Adipose tissue (tissue), 3 donors: ENCODE results near the gene PTPRN2. TPM values are rescaled to one million over a fixed set of nuclear protein-coding genes. Genes with fewer than 3 reads are reported as not detected.

Source experiments
- H3K27ac ChIP-seq: one replicate; pipeline ENCODE4 v1.5.1; 2013; ENCODE audit warnings: low read depth, low read length
- WGBS, 3 donors: extraction: QIAGEN DNeasy Blood & Tissue Kit; methylation state at CpG; one replicate each; pipeline ENCODE4 v1.1.7; 2013; 5-methylcytosine and 5-hydroxymethylcytosine counted together
- polyA plus RNA-seq, 3 donors: library from polyadenylated mRNA; stranded (reverse); fragments of 200-250 nt; gene quantifications; one replicate each; pipeline ENCODE4 v1.2.3, GENCODE V29; 2013
- donor health status: healthy with polysubstance abuse.
- donor health status: Bipolar disorder and iron deficiency.
- donor health status: healthy.

Gene PTPRN2
- polyA plus RNA-seq, 3 donors: 3.7 to 8.0 (median 7.3) TPM

GRCh38 chr7:157690833-157691585 lies 896.6 kb downstream of the PTPRN2 start:
- no peak overlapping the region for H3K27ac ChIP-seq
- 1 to 4% (median 2%) methylated on average over 48 to 72 of the region's 72 CpGs for WGBS, 3 donors

DNA sequence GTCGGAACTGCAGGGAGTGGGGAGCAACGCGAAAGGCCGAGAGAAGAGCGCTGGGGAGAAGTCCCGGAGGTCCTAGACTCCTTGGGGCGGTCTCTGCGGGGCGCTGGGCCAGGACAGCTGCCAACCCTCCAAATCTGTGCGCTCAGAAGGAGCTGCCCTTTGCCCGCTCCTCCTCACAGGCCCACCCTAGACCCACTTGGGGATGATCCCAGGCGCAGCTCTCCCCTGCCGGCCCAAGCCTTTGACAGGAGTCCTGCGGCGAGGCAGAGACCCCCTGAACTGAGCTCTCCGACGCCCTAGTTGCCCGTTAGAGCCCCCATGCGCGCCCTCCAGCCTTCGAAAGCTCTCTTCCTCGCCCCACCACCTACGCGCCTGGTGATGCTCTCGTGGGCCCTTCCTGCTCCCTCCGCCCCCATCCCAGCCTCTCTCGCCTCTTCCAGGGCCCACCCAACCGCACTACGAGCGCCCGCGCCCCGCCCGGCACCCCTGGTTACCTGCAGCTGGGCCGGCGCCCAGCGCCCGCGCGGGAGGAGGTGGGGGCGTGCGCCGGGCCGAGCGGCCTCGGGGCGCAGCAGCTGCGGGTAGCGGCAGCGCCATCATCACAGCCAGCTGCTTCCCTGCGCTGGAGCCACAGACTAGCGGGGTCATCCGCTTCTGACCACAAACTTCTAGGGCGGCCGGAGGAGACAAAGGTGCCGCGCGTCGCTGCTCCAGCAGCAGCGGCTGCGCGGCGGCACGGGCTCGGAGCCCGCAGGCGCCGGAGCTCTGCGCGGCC lies 897.4 kb downstream of the PTPRN2 start:
- 1 to 2% (median 2%) methylated on average over 64 to 70 of the region's 70 CpGs for WGBS, 3 donors
- H3K27ac ChIP-seq: no peak overlapping the region

- no peak overlapping the region for H3K27ac ChIP-seq
- WGBS, 3 donors: 3 to 8% (median 3%) methylated on average over 59 of the region's 59 CpGs
These were observed 898.2 kb downstream of the PTPRN2 start for GRCh38 chr7:157689269-157690057.

GRCh38 chr7:157688533-157689268 lies 898.9 kb downstream of the PTPRN2 start:
- WGBS, 3 donors: 8 to 17% (median 10%) methylated on average over 49 to 64 of the region's 64 CpGs
- no peak overlapping the region for H3K27ac ChIP-seq

GRCh38 chr7:157687845-157688532 lies 899.6 kb downstream of the PTPRN2 start:
- 26 to 45% (median 29%) methylated on average over 9 of the region's 9 CpGs for WGBS, 3 donors
- H3K27ac ChIP-seq: no peak overlapping the region

GRCh38 chr7:157687158-157687557 lies 900.5 kb downstream of the PTPRN2 start:
- WGBS, 3 donors: 37 to 57% (median 41%) methylated on average over 5 of the region's 5 CpGs
- H3K27ac ChIP-seq: no peak overlapping the region

- WGBS, 3 donors: 17 to 25% (median 19%) methylated on average over 13 of the region's 13 CpGs
- no peak overlapping the region for H3K27ac ChIP-seq
These were observed 901.2 kb downstream of the PTPRN2 start for GRCh38 chr7:157686285-157686894.

GRCh38 chr7:157685430-157686284 lies 902.0 kb downstream of the PTPRN2 start:
- H3K27ac ChIP-seq: no peak overlapping the region
- 5 to 23% (median 13%) methylated on average over 57 to 77 of the region's 77 CpGs for WGBS, 3 donors

DNA sequence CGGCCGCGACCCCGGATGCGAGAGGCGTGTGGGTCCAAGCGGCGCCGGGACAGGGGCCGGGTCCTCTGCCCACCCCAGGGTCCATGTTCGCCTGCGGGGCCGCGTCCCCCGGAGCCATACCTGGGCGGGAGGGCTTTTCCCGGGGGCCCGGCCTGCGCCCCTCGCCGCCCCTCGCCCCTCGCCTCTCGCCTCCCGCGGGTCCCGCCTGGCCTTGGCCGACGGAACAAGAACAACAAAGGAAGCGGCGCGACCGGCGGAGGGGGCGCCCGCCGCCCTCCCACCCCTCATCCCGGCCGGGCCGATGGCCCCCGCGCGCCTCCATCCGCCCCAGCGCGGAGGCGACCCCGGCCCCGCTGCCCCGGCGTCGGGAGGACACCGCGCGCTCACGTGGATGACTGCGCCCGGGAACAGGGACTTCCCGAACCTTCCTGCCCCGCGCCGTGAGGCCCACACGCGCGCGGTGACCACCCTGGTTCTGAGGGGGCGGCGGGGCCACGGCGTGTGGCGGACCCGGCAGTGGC lies 902.7 kb downstream of the PTPRN2 start:
- 2 to 4% (median 3%) methylated on average over 31 to 72 of the region's 72 CpGs for WGBS, 3 donors

GRCh38 chr7:157684157-157684908 lies 903.3 kb downstream of the PTPRN2 start:
- 1 to 10% (median 2%) methylated on average over 45 to 74 of the region's 74 CpGs for WGBS, 3 donors
- no peak overlapping the region for H3K27ac ChIP-seq

More for the DNA sequence above, 902.7 kb downstream of the PTPRN2 start:
- no peak overlapping the region for H3K27ac ChIP-seq

- WGBS, 3 donors: 15 to 51% (median 26%) methylated on average over 20 of the region's 20 CpGs
- no peak overlapping the region for H3K27ac ChIP-seq
These were observed 903.9 kb downstream of the PTPRN2 start for GRCh38 chr7:157683747-157684156.

DNA sequence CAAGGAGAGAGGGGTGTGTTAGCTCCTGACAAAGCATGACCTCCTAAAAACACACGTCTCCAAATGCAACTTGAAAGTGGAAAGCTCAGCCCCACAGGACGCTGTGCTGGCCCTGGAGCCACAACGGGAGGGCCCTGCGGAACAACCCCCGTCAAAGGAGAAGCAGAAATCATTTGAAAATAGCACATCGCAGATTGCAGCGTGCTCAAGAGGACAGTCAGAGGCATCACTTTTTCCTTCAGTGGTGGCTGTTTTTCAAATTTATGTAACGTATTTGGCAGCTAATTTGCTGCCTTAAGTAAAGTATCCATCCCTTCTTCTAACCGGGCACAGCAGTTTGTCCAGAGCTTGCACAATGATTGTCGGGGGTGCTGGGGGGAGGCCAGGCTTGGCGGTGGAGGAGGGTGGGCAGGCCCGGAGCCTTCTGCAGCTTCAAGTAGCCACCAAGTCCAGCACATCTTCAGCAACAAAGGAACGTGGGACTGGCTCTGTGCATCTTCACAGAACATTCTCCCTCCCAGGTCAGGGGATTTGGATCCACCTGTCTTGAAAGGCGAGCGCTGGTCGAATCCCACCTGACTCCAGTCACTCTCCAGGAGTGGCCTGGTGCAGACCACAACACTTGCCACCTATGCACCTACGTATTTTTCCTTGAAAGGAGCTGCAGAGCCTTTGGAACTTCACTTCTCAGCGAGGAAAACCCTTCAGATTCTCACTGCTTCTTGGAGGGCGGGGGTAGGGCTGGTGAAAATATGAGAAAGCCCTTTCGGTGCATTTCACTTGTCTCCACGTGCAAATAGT lies 904.5 kb downstream of the PTPRN2 start:
- 31 to 65% (median 37%) methylated on average over 21 of the region's 21 CpGs for WGBS, 3 donors
- H3K27ac ChIP-seq: no peak overlapping the region

GRCh38 chr7:157682064-157682945 lies 905.3 kb downstream of the PTPRN2 start:
- H3K27ac ChIP-seq: no peak overlapping the region
- 55 to 77% (median 61%) methylated on average over 28 of the region's 28 CpGs for WGBS, 3 donors

GRCh38 chr7:157679607-157680006 lies 908.0 kb downstream of the PTPRN2 start:
- H3K27ac ChIP-seq: no peak overlapping the region
- 59 to 75% (median 65%) methylated on average over 9 of the region's 9 CpGs for WGBS, 3 donors
